Duodenal mucosa (tissue), 2 donors: Measurements from ENCODE around the gene SEPTIN1.

Experiments used
- H3K27ac ChIP-seq: one replicate; pipeline ENCODE4 v1.7.0; 2013; ENCODE audit warnings: low read depth, low read length
- H3K27me3 ChIP-seq, 2 donors: one replicate each; pipeline ENCODE4 v1.7.0; 2013; ENCODE audit warnings: low read length in 2 of 2, control low read depth in 1 of 2; ENCODE audit not compliant: insufficient read depth in 2 of 2, control insufficient read depth in 1 of 2
- H3K36me3 ChIP-seq, 2 donors: one replicate each; pipeline ENCODE4 v1.7.0; 2013; ENCODE audit warnings: low read length in 2 of 2, control low read depth in 1 of 2; ENCODE audit not compliant: insufficient read depth in 2 of 2, control insufficient read depth in 1 of 2
- H3K4me1 ChIP-seq, 2 donors: one replicate each; pipeline ENCODE4 v1.7.0; 2013; ENCODE audit warnings: low read length in 2 of 2, control low read depth in 1 of 2; ENCODE audit not compliant: insufficient read depth in 2 of 2, control insufficient read depth in 1 of 2
- H3K4me3 ChIP-seq, 2 donors: one replicate each; pipeline ENCODE4 v1.7.0; 2013; ENCODE audit warnings: low read length in 2 of 2, low read depth in 1 of 2
- H3K9ac ChIP-seq, 2 donors: one replicate each; pipeline ENCODE4 v1.7.0; 2013; ENCODE audit warnings: low read length in 2 of 2, low read depth in 1 of 2
- H3K9me3 ChIP-seq, 2 donors: one replicate each; pipeline ENCODE4 v1.7.0; 2013; ENCODE audit warnings: low read length in 2 of 2, control low read depth in 1 of 2; ENCODE audit not compliant: control insufficient read depth in 1 of 2

SEPTIN1 gene

DNA sequence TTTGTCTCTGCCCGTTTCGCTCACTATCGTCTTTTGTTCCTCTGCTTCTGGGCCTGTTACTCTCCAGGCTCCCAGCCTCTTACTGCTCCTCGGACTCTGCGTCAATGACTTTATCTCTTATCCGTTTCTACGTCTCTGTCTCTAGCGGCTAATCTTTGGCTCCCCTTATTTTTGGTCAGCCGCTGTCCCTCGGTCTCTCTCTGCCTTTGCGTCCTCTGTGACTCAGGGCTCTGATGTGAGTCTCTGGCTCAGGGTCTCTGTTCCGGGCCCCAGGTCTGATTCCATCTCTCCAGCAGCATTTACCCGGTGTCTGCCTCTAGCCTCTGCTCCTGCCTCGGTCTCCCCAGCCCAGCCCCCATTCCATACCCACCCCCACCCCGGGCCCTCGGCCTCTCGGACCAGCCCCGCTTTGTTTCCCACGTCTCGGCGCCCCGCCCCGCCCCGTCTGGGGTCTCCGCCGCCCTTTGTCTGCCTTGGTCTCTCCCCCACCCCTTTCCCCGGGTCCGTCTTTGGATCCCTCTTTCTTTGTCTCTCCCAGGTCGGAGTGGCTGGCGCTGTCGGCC, 12.3 kb upstream of the SEPTIN1 start:
- Histone ChIP-seq H3K27me3 (no peaks in the 10 kb centered on the region), H3K9me3 (no peaks in the 10 kb centered on the region), H3K9ac (peak overlapping the region; percentile 33 to 54), H3K36me3 (peaks cover 0 to 13% of the 10 kb centered on the region in 2 donors), H3K4me1 (peaks cover 9 to 33% of the 10 kb centered on the region in 2 donors), H3K4me3 (peak overlapping the region; percentile 78 to 79), H3K27ac (peak overlapping the region; percentile 63)

DNA sequence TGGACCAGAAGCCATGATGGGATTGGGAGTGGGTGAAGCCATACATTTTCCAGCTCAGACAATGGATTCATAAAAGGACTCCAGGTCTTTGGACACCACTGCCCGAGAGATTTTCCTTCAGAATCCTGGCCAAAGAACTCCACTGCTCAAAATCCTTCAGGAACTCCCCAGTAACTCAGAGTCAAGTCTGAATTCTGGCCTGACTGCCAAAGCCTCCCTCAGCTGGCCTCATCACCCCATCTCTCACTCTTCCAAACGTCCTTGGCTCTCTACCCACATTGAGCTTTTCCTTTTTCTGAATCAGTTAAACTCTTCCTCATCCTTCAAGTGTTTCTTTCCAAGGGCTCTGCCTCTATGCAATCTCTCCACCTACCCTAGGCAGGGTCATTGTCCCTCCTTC, 1.2 kb upstream of the SEPTIN1 start:
- Histone ChIP-seq H3K27ac (no peak overlapping the region), H3K4me3 (no peak overlapping the region), H3K36me3 (no peaks in the 10 kb centered on the region), H3K9ac (no peak overlapping the region), H3K9me3 (no peaks in the 10 kb centered on the region), H3K27me3 (no peaks in the 10 kb centered on the region), H3K4me1 (peaks cover 21 to 22% of the 10 kb centered on the region in 2 donors)

DNA sequence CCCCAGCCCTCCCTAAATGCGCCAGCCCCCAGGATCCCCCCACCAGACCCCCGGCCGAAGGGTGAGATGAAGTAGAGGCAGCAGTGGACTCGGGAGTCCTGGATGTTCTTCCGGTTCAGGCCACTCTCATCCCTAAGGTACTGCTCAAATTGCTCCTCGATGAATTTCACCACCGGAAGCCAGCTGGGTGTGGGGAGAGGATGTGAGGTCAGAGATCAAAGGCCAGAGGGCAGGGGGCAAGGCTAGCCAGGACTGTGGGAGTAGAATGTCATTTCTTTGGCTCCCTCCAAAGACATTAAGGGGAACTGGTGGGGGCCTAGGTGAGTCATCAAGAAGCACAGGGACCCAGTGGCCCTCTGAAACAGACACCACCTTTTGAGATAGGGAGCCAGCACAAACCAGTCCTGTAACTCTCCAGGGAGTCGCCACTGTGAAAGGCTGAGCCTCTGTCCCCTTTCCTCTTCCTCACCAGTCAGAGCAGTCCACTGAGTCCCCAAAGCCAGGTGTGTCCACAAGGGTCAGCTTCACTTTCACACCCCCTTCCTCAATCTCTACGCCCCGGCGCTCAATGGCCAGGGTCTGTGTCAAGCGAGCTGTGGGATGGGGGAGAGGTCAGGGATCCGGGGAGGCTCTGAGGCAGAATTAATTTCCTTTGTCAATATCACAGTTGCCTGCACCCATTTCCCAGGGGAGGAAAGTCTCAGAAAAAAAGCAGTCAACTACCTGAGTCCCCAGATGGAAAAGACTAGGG, 895 bp downstream of the SEPTIN1 start:
- Histone ChIP-seq H3K27ac (peak overlapping the region; percentile 62), H3K9me3 (no peaks in the 10 kb centered on the region), H3K27me3 (no peaks in the 10 kb centered on the region), H3K4me1 (peaks cover 26 to 29% of the 10 kb centered on the region in 2 donors), H3K4me3 (peak overlapping the region; percentile 50 to 66), H3K9ac (peak overlapping the region; percentile 47 to 48), H3K36me3 (no peaks in the 10 kb centered on the region)

DNA sequence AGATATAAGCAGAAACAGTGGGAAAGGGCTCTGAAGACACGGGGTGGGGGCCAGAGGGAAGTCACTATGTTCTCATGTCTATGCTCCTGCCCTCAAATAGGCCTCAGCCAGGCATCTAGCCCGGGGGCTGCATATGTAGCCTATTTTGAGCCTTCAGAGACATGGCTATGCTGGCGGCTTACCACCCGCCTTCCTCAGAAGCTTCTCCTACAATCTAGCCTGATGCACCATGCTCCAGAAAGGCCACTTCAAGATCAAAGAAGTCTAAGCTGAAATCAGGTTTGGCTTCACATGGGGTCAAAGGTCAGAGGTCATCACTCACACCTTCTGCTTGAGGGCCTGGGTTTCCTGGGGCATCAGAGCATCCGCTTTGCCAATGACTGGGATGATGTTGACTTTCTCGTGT, 1.6 kb downstream of the SEPTIN1 start:
- Histone ChIP-seq H3K9me3 (no peaks in the 10 kb centered on the region), H3K4me3 (no peak overlapping the region), H3K27ac (no peak overlapping the region), H3K4me1 (peaks cover 26 to 29% of the 10 kb centered on the region in 2 donors), H3K27me3 (no peaks in the 10 kb centered on the region), H3K9ac (no peak overlapping the region), H3K36me3 (no peaks in the 10 kb centered on the region)

DNA sequence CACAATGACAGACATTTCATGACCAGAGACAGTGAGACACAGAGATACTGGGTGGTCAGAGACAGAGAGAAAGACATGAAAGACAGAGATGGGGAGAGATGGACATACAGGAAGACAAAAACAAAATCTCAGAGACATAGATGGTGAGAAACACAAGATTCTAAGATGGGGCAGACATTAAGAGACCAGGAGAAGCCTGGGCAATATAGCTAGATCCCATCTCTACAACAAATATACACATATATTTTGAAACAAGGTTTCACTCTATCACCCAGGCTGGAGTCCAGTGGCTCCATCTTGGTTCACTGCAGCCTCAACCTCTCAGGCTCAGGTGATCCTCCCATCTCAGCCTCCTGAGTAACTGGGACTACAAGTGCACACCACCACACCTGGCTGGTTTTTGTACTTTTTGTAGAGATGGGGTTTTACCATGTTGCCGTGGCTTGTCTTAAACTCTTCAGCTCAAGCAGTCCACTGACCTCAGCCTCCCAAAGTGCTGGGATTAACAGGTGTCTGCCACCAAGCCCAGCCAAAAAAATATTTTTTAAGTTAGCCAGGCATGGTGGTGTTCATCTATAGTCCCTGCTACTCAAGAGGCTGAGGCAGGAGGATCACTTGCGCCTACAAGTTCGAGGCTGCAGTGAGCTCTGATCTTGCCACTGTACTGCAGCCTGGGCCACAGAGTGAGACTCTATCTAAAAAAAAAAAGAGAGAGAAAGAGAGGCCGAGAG, 2.1 kb downstream of the SEPTIN1 start:
- Histone ChIP-seq H3K4me3 (no peak overlapping the region), H3K9me3 (no peaks in the 10 kb centered on the region), H3K36me3 (no peaks in the 10 kb centered on the region), H3K27me3 (no peaks in the 10 kb centered on the region), H3K9ac (no peak overlapping the region), H3K4me1 (peaks cover 26 to 29% of the 10 kb centered on the region in 2 donors), H3K27ac (no peak overlapping the region)

DNA sequence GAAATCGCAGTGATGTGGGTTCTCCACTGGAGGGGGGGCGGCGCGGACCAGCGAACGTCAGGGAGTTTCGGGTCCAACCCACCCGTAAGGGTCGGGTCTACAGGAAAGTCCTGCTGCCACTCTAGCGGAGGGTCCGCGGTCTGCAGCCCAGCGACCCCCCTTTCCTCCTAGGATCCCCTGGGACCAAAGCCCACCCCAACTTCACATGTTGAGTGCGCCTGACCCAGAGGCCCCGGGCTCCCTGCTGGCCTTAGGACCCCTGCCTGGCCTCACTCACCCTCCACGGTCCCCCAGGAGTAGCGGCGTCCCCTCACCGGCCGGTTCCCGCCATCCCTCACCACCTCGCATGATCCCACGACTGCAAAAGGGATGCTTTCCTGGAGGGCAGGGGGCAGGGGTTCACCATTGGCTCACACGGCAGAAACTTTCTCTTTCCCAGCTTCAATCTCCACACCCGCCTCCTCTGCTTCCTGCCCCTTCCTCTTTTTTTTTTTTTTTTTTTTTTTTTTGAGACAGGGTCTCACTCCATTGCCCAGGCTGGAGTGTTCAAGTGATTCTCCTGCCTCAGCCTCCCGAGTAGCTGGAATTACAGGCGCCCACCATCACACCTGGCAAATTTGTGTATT, 3.1 kb downstream of the SEPTIN1 start:
- H3K27ac ChIP-seq, result peak overlapping the region; percentile 100
- H3K36me3 ChIP-seq, result no peaks in the 10 kb centered on the region

DNA sequence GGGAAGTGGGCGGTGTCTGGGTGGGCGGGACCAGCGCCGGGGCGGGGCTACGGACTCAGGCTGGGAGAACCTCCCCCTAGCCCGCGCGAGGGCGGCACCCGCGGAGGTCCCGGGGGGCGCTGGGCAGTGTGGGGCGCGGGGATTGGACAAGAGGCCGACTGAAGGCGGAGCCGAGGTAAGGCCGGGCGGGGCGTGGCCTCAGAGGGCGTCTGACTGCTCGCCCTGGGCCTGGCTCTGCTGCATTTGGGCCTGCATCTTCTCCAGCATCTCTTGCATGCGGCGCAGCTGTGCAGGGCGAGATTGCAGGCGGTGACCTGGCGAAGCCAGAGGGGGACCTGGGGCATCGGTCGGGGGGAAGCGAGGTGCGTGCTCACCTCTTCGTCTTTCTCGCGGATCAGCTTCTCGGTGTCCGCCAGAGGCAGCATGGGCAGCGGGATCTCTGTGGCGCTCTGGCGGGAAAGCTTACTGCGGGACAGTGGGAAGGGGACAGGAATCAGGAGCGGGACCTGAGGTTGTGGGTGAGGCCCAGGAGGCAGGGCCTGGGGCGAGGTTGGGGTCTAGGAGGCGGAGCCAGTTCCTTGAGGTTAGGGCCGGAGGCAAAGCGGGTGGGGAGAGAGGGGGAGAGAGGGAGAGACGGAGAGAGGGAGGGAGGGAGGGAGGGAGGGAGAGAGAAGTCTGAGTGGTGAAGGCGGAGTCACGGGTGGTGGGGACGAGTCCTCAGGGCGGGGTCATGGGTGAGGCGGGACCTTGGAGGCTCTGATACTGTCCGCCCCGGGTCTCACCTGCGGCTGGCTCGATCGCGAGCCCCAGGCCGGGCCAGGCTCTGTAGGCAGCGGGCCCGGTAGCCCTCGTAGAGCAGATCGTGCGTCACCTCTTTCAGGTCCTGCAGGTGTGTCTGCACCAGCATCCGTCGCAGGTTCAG, 3.9 kb downstream of the SEPTIN1 start:
- H3K4me1 ChIP-seq, result peaks cover 26 to 29% of the 10 kb centered on the region in 2 donors
- no peaks in the 10 kb centered on the region for H3K36me3 ChIP-seq
- H3K27ac ChIP-seq, result peak overlapping the region; percentile 100

More for the DNA sequence above, 3.1 kb downstream of the SEPTIN1 start:
- H3K4me1 ChIP-seq, result peaks cover 26 to 29% of the 10 kb centered on the region in 2 donors
- H3K9ac ChIP-seq, result peak overlapping the region; percentile 87 to 88
- H3K27me3 ChIP-seq, result no peaks in the 10 kb centered on the region
- no peaks in the 10 kb centered on the region for H3K9me3 ChIP-seq
- H3K4me3 ChIP-seq, result peak overlapping the region; percentile 81 to 89

DNA sequence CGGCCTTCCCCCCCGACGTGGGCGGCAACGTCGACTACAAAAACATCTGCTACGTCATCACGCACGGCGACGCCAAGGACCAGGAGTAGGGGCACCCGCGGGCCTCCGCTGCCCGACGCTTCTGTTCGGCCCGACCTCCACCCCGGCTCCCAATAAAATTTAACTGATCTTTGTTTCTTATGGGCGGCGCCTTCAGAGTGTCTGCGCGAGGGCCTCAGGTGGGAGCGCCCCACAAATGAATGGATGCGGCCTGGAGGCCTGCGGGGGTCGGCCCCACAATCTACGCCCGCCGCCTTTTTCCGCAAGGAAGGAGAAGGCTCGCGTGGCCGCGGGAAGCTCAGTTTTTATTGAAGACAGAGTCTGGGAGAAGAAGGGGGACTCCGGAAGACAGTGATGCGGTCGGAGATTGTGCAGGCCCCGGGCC, 4.5 kb downstream of the SEPTIN1 start:
- H3K4me3 ChIP-seq, result peak overlapping the region; percentile 68 to 89
- H3K9me3 ChIP-seq, result no peaks in the 10 kb centered on the region
- no peaks in the 10 kb centered on the region for H3K36me3 ChIP-seq

More for the DNA sequence above, 3.9 kb downstream of the SEPTIN1 start:
- Histone ChIP-seq H3K27me3 (no peaks in the 10 kb centered on the region), H3K4me3 (peak overlapping the region; percentile 81 to 89), H3K9ac (peak overlapping the region; percentile 87 to 88), H3K9me3 (no peaks in the 10 kb centered on the region)

DNA sequence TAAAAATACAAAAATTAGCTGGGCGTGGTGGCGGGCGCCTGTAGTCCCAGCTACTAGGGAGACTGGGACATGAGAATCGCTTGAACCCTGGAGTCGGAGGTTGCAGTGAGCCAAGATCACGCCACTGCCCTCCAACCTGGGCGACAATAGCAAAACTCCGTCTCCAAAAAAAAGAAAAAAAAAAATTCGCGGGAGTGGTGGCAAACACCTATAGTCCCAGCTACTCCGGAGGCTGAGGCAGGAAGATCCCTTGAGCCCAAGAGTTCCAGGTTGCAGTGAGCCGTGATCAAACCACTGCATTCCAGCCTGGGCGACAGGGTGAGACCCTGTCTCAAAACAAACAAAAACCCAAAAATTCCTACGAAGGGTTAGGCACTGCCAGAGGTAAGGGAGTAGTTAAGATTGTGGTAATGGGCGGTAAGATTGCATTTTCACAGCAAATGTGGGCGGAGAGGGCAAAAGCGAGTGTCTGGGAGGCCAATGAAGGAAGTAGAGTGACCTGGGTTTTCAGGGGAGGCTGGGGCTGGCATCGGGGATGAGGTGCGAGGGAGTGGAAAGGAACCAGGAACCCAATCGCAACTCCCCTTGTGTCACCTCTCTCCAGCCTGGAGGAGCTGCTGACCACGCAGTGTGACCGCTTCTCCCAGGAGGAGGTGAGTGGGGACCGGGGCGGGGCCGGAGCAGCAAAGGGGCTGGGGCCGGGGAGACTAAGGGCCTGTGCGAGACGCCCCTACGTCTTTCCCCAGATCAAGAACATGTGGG, 5.1 kb downstream of the SEPTIN1 start:
- Histone ChIP-seq H3K36me3 (no peaks in the 10 kb centered on the region), H3K9me3 (no peaks in the 10 kb centered on the region), H3K4me3 (peak overlapping the region; percentile 68 to 89), H3K9ac (peak overlapping the region; percentile 88 to 92), H3K4me1 (peaks cover 26 to 29% of the 10 kb centered on the region in 2 donors), H3K27me3 (no peaks in the 10 kb centered on the region), H3K27ac (peak overlapping the region; percentile 100)

More for the DNA sequence above, 4.5 kb downstream of the SEPTIN1 start:
- Histone ChIP-seq H3K9ac (peak overlapping the region; percentile 81 to 88), H3K4me1 (peaks cover 26 to 29% of the 10 kb centered on the region in 2 donors), H3K27ac (peak overlapping the region; percentile 100), H3K27me3 (no peaks in the 10 kb centered on the region)
